GM21619 (cell line): ENCODE measurements around the gene SBK1.

Experiments
- ATAC-seq: cut with Tn5 transposase; IDR thresholded peaks from one replicate; pipeline ENCODE4 v1.9.1; 2021; ENCODE audit not compliant: unreplicated experiment

The SBK1 gene

GRCh38 chr16:28280881-28281836 lies 11.2 kb upstream of the SBK1 start:
- no peak for ATAC-seq

DNA sequence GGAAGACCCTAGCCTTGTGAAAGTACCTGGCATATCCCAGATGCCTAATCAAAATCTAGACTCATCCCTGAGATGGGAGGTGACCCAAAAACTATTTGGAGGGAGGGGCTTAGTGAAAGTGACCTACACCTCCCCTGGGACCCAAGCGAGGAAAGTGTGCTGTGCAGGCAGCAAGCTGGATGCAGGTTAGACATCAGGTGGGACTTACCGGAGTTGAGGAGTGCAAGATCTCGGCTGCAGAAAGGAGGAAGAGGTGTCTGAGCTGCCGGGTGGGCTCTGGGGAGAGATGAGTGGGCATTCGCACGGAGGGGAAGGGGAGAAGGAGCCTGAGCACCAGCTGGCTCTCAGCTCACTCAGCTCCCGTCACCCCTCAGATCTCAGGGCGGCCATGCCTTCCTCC lies 10.3 kb upstream of the SBK1 start:
- ATAC-seq = no peak

- no peak for ATAC-seq
Observed at GRCh38 chr16:28283173-28283572, 9.2 kb upstream of the SBK1 start.

GRCh38 chr16:28283798-28284577 lies 8.3 kb upstream of the SBK1 start:
- ATAC-seq = no peak

- no peak for ATAC-seq
Observed at GRCh38 chr16:28285649-28286048, 6.7 kb upstream of the SBK1 start.

GRCh38 chr16:28288114-28288513 lies 4.2 kb upstream of the SBK1 start:
- ATAC-seq = no peak

DNA sequence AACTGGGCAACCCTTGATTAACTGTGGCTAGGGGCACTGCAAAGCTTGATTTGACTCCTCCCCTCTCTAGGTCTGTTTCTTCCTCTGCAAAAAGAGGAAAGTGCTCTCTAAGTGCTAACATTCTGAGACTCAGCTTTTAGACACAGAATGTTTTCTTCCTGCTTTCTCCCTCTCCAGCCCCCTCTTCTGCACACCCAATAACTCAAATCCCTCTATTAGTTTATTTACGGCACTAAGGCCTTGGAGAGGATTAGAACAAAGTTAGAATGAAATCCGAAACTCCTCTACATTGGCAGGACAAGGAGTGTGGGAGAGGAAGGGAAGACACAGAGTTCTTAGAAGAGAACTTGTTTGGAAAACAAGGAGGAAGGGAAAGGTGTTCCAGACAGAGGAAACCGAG lies 3.3 kb upstream of the SBK1 start:
- ATAC-seq = no peak

DNA sequence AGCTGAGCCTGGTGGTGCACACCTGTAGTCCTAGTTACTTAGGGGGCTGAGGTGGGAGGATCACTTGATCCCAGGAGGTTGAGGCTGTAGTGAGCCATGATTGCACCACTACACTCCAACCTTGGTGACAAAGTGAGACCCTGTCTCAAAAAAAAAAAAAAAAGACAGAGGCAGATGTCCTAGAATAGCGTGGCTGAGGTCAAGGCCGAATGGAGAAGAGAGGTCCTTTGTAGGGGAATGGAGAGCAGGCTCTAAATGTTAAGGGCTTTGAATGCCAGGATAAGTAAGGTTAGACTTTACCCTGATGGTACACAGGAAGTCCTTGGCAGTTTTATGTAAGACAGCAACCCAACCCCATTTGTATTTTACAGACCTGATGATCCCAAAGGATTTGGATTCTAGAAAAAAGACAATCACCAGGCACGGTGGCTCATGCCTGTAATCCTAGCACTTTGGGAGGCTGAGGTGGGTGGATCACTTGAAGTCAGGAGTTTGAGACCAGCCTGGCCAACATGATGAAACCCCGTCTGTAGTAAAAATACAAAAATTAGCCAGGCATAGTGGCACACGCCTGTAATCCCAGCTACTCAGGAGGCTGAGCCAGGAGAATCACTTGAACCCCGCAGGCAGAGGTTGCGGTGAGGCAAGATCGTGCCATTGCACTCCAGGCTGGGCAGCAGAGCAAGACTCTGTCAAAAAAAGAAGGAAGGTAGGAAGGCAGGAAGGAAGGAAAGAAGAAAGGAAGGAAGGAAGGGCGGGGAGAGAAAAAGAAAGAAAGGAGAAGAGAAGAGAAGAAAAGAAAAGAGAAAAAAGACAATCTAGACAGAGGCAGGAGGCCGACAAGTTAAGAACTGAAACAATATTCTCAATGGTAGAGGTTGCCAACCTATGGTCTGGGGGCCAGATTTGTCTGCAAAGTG lies 2.1 kb upstream of the SBK1 start:
- no peak for ATAC-seq

- no peak for ATAC-seq
Observed at GRCh38 chr16:28290859-28291254, 1.5 kb upstream of the SBK1 start.

GRCh38 chr16:28292731-28293600 lies 641 bp downstream of the SBK1 start:
- no peak for ATAC-seq

DNA sequence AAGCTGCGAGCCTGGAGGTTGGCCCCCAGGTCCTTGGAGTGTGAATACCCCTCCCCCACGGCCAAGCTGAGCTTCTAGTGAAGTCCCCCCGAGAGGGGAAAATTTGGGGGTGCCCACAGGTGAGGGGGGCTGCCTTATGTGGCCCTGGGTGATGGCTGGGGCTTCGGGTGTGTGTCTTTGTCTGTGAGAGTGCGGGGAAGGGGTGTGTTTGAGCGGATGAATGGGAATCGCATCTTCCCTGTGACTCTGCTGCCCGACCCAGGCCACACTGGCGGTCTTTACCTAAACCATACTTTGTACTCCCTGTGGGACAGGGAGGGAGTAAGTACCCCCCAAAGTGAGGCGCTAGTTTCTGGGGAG lies 1.3 kb downstream of the SBK1 start:
- no peak for ATAC-seq

DNA sequence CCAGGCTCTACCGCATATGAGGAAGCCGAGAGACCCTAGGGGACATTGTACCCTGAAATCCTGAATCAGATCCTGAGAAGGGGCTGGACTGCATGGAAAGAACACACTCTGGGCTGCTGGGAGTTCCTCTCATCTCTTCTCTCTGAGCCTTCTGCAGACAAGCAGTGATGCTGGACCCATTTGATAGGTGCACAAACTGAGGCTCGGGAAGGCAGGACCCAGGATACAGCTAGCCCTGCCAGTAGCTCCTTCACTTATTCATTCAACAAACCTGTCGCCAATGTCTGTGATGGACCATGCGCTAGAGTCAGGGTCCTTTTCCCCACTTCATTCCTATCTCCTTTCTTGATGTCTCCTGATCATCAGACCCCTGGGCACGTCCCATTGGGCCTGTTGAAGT lies 1.9 kb downstream of the SBK1 start:
- ATAC-seq = no peak

DNA sequence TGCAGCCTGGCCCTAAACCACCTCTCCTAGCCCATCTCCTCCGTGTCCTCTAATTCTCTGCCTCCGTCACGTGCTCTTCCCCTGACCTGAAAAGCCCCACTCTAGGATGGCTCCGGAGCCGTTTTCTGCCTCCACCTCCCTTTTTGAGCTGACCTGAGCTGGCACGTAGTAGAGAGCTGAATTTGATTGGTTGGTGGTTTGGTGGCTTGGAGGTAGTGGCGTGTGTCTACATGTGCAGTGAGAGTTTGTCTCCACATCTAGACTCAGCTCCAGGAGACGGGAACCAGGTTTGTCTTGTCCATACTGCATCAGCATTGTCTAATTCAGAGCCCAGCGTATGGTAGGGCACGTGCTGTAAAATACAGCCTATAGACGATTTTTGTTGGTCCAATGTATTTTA lies 3.0 kb downstream of the SBK1 start:
- ATAC-seq = no peak

DNA sequence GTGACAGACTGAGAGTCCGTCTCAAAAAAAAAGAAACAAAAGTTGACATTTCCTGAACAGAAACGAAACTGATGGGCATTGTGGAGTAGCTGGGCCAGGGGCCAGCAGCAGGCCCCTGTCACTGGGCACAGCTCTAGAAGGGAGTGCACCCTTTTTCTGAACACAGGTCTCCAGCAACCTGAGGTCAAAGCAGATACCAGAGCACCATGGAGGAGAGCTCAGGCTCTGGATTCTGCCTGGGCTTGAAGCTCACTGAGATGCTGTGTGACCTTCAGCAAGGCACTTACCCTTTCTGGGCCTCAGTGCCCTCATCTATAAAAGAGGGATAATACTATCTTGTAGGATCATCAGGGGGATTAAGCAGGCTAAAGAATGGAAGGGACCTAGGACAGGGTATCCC lies 5.0 kb downstream of the SBK1 start:
- no peak for ATAC-seq

DNA sequence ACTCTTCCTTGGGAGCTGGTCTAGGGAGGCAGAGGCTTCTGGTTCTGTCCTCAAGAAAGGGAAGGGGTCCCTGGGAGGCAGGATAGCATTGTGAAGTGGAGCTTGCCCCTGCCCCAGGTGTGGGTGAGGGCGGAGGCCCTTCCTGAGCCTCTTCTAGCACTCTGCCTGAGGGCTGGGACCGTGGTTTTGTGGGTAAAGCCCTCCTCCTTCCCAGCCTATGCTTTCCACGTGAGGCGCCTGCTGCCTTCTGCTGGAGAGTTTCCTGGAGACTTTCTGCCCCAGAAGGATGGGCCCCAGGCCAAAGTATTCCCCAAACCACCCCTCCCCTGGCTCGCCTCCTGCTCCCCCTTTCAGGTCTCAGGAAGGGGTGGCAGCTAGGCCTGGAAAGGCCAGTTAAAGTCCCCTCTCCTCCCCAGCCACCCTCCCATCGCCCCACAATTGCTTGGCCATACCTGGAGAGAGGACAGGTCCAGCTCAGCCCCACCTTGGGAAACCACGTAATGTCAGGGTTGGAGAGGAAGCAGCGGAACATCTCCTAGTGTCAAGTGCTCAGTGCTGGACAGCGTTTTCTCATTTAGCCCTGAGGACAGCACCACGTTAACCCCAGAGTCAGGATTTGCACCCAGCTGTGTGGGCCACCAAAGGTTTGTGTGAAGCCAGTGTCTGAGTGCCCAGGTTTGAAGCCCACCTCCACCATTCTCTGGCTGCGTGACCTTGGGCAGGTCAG lies 5.6 kb downstream of the SBK1 start:
- ATAC-seq = no peak

DNA sequence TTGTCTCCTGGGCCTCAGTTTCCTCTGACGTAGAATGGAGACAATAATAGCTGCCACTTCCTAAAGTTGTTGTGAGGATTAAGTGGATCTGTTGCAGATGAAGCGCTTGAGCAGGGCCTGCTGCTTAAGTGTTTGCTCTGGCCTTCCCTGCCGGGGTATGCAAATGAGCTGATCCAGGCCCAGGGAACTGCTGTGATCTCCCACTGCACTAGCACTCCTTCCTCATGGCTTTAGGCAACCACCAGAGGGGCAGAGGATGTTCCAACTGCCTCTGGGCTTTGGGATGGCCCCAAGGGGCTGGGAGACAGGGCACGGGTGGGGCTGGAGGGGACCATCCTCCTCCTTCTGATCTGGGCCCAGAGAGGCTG lies 6.2 kb downstream of the SBK1 start:
- no peak for ATAC-seq

DNA sequence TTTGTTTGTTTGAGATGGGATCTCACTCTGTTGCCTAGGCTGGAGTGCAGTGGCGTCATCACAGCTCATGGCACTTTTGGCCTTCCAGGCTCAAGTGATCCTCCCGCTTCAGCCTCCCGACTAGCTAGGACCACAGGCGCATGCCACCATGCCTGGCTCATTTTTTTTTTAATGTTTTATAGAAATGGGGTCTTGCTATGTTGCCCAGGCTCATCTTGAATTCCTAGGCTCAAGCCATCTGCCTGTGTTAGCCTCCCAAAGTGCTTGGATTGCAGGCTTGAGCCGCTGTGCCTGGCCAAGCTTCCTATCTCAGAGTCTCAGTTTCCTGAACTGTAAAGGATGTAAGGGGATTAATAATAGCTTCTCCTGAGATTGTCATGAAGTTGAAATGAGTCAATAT lies 8.0 kb downstream of the SBK1 start:
- no peak for ATAC-seq

GRCh38 chr16:28301154-28301553 lies 8.8 kb downstream of the SBK1 start:
- no peak for ATAC-seq

GRCh38 chr16:28301620-28302019 lies 9.3 kb downstream of the SBK1 start:
- no peak for ATAC-seq

DNA sequence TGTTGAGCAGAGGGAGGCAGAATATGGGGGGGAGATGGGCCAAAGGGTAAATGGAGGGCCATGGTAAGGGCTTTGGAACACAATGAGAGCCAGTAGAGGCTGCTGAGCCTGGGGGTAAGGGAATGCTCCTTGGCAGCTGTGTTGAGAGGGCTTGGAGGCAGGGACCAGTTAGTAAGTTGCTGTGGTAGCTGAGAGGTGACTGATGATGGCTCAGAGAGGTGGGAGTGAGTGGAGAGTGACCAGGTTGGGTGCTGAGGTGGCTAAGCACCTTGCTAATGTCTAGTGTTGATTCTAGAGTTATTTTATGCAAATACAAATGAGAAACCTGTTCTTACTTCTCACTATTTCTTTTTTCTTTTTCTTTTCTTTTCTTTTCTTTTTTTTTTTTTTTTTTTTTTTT lies 10.8 kb downstream of the SBK1 start:
- no peak for ATAC-seq
